GM18520 (cell line): ENCODE measurements around the gene STRAP.
"Not testable (repeated sequence)": the region's sequence is repeated elsewhere in the genome, so short reads cannot be mapped to it uniquely, and the experiment has no call there.

Source experiments
- ATAC-seq: cut with Tn5 transposase; IDR thresholded peaks from one replicate; pipeline ENCODE4 v1.9.1; 2021; ENCODE audit not compliant: unreplicated experiment

Gene STRAP

DNA sequence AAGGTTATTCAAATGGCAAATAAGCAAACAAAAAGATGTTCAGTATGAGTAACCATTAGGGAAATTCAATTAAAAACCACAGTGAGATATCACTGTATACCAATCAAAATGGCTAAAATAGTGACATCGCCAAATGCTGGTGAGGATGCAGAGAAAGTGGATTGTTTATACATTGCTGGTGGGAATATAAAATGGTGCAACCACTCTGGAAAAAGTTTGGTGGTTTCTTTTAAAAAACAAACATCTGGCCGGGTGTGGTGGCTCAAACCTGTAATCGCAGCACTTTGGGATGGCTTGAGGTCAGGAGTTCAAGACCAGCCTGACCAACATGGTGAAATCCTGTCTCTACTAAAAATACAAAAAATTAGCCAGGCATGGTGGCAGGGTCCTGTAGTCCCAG lies 14.0 kb upstream of the STRAP start:
- ATAC-seq = no peak

DNA sequence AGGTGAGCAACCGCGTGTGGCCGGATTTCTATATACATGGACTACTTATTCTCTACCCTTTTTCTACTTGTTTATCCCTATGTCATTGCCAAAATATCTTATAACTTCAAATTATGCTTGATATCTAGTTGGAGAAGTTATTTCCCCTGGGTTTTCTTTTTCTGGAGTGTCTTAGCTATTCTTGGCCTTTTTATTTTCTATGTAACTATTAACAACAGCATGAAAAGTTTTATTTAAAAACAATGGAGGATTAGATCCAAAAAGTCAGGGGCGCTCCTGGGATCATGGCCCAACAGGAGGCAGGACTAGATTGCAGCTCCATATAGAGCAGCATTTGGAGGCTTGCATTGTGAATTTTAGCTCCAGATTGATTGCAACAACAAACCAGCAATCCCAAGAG lies 8.6 kb upstream of the STRAP start:
- ATAC-seq = no peak

DNA sequence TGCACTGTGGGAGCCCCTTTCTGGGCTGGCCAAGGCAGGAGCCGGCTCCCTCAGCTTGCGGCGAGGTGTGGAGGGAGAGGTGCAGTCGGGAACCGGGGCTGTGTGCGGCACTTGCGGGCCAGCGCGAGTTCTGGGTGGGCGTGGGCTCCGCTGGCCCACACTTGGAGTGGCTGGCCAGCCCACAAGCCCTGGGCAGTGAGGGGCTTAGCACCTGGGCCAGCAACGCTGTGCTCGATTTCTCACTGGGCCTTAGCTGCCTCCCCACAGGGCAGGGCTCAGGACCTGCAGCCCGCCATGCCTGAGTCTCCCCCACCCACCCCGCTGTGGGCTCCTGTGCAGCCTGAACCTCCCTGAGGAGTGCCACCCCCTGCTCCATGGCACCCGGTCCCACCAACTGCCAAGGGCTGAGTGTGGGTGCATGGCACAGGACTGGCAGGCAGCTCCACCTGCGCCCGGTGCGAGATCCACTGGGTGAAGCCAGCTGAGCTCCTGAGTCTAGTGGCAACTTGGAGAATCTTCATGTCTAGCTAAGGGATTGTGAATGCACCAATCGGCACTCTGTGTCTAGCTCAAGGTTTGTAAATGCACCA lies 7.5 kb upstream of the STRAP start:
- not testable (repeated sequence) for ATAC-seq

DNA sequence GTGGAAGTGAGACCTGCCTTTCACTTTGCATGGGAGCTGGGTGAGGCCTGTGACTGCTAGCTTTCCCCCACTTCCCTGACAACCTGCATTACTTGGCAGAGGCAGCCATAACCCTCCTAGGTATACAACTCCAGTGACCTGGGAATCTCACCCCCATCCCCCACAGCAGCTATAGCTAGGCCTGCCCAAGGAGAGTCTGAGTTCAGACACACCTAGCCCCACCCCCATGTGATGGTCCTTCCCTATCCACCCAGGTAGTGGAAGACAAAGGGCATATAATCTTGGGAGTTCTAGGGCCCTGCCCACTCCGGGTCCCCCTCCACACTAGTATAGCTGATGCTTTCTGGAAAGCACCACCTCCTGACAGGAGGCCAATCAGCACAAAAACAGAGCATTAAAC lies 6.3 kb upstream of the STRAP start:
- ATAC-seq = no peak

DNA sequence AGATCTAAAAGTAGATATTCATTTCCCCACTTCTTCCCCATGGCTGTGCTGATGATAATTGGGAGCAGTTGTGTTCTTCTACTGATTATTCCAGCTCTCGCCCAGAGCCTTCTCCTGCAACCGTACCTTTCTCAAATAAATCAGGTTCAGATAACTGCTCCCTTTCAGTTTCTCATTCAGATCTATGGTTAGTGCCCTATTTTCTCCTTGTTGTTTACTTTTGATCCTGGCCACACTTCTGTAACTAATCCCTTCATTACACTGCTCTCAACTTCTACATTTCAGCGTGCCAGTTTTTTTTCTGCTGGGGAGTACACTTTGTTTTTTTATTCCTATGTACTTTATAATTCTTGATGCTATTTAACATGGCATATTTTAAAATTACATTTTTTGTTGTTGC lies 2.8 kb upstream of the STRAP start:
- ATAC-seq = no peak

DNA sequence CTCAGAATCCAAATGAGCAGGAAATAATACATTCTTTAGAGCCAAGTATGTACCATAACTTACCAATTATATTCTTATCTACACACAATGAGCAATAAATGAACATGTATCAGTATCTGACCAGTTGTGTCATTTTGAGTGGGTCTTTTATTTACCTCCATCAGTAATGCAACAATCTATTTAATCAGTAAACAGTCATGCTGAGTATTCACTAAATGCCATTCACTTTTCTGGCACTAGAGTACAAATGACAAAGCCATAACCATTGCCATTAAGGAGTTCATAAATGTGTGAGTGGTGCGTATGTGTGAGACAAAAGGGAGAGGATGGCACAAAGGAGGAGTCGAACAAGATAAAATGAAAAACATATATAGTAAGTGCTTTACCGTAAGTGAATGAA lies 1.5 kb upstream of the STRAP start:
- ATAC-seq = no peak

DNA sequence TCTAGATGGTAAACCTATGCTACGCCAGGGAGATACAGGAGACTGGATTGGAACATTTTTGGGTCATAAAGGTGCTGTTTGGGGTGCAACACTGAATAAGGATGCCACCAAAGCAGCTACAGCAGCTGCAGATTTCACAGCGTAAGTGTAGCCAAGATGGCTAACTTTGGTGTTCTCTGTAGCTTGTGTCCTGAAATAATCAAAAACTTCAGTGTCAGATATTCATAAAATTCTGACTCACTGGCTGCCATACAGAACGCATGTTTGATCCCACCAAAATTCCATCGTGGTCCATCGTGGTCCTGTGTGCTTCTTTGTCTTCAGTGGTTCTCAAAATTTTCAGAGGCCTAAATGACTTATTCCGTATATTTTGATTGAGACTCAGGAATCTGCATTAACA lies 1.3 kb downstream of the STRAP start:
- no peak for ATAC-seq

DNA sequence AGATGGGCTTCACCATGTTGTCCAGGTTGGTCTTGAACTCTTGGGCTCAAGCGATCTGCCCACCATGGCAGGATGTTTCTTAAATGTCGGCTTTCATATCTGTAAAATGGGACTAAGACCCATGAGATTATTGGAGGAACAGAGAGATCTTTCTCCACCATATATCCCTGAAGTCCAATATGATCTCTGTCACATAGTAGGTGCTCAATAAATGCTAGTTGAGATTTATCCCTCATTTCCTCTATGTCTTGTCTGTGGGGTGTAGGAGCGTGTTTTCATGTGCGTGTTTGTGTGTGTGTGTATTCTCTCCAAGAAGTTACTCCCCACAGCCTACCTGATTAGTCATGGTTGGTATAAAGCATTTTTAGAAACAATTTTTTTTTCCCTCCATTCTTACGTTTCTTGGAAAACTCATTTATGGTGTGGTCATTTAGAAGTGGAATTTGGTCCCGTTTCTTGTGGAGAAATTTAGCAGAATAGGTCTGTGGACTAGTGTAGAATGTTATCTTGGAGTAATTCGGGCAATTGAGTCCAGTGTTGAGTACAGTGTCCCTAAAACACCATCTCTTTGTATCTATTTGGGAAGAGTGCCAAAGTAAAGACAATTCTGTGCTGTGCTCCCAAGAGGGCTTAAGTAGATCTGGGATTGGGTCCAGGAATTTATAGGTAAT lies 4.3 kb downstream of the STRAP start:
- no peak for ATAC-seq

DNA sequence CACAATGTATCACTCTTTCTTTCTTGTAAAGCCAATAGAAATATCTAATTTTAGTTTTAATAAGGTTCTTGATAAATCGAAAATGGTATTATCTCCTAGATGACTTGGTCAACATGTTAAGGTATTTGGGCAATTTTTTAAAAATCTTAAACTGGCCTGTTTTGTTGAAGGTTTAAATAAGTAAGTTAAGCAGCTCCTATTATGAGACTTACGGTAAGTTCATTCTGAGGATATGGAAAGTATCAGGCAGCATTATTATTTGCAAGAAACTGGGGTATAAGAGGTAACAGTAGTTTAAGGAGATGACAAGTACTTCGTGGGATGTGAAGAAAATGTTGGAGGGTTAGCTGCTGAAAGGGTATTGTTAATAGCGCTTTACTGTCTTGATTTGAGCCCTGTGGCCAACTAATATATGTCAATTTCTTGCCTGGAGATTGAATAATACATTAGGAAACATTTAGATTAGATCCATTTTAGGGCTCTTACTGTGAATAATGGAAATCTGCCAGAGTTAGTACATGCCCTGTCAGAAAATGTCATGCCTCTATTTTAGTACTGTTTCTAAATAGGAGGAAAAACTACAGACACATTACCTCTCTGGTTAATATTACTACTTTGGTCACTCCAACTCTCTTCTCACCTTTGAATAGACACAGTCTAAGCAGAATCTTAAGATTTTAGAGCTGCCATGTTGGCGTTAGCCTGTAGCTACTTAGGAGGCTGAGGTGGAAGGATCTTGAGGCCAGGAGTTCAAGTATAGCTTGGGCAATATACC lies 5.0 kb downstream of the STRAP start:
- no peak for ATAC-seq

DNA sequence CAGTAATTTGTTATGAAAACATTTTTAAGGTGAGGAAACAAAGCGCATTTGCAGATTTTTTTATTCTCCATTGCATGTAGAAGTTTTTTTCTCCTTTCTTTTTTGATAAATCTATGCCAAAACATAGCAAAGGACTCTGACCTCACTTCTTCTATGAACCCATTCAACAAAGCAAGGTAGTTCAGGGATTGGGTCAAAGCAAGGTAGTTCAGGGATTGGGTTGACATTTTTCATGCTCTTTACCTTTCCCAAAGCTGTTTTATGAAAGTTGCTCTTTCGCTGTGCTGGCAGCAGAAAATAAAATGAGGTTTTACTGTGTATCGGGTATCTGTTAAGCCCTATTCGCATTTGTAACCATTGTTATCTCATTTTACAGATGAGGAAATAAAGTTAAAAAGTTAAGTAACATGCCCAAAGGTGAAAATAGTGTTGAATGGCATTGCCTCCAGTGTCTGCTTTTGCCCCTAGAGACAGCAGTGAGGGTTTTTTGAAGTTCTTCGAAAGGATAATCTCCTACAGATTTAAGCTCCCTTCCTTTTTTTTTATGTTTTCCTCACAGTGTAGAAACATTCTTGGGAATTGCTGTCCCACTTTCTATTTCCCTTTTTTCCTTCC lies 10.6 kb downstream of the STRAP start:
- no peak for ATAC-seq

DNA sequence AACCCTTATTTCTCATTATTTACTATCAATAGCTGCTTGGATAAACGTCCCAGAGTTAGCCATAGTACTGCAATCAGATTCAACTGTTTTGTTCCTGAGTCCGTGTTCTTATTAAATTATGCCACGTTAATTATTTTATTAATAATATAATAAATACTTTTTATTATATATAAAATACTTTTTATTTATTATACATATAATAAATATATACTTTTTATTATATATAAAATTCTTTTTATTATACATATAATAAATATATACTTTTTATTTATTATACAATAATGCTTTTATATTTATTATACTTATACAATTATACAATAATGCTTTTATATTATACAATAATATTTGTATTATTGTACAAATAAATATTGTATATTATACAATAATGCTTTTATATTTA lies 11.1 kb downstream of the STRAP start:
- no peak for ATAC-seq

DNA sequence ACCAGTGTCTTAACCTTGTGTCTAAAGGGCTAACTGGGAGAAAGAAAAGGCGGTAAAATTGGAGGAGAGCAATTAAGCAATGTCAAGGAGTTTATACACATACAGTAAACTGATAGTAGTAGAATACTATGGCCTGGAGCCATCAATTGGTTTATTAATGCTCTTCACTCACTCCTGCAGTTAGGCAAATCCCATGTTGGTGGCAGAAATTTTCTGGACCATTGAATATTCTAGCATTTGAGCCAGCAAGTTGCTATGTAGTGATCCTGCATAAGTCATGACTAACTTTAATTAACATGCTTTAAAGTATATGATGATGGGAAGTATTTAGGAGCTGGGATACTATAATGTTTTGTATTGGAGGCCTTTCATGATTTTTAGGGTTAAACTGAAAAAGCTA lies 14.7 kb downstream of the STRAP start:
- ATAC-seq = no peak

DNA sequence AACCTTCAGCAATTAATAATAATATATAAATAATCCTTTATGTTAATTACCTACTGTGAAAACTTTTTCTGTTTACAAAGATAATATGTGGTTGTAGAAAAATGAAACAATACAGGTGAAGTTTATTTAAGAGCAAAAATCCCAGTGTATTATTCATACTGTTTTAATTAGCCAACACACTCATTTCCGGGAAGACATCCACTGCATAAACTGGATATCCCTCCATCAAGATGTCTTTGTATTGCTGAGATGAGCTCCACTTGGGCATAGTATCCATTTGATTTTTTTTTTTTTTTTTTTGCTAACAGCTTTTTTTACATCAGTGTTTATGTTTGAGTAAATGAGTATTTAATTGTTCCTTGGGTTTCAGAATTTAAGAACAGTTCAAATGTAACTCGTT lies 15.2 kb downstream of the STRAP start:
- no peak for ATAC-seq

DNA sequence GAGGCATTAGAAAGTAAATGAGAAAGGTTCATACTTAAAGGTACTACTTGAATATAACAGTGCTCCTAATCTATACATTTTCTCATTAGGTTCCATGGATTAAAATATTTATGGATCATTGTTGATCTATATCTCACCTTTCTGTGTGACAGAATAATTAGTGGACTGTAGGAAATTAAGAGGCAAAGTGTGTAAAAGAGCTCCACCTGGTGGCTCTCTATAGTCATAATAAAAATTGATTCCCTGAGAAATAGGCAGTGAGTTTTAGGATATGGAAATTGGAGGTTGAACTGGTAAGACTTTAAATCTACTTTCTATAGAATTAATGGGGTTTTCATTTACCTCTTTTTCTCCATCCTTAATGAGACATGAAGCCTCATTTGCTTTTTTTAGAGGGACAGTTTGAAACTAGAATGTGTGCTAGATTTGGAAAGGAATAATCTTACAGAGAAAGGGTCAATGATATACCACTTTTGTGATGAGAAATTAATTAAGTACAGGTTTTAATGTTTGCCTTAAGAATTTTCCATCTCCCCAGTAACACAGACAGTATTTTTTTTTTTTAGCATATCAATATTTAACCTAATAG lies 17.2 kb downstream of the STRAP start:
- ATAC-seq = no peak

DNA sequence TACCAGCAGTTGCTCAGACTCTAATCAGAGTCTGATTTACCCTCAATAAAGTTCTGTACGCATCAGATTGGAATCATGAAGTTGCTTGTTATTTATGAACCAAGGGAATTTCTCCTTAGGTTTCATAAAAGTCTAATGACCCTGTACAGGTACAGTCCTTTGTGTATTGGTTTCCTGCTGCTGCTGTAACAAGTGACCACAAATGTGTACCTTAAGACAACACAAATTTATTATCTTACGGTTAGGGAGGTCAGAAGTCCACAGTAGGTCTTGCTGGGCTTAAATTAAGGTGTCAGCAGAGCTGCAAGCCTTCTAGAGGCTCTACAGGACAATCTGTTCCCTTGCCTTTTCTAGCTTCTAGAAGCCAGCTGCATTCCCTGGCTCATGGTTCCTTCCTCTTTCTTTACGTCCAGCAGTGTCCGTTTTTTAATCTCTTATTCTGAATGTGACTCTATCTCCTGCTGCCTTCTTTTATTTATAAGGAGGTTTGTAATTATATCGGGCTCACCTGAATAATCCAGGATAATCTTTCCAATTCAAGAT lies 22.3 kb downstream of the STRAP start:
- no peak for ATAC-seq

DNA sequence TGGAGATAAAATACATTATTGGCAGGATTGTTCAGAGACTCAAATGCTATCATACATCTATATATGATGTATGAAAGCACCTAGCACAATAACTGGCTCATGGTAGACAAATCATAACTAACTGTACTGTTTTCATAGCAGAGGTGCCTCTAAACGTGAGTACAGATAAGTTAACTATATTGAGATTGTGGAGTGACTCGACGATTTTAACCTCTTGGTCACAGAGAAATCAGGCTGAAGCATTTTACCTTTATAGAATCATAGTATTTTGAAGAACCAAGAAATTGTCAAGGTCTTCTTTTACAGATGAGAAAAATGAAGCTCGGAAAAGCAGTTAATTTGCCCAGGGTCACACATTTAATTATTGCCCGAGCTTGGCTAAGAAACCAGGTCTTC lies 28.3 kb downstream of the STRAP start:
- ATAC-seq = no peak

DNA sequence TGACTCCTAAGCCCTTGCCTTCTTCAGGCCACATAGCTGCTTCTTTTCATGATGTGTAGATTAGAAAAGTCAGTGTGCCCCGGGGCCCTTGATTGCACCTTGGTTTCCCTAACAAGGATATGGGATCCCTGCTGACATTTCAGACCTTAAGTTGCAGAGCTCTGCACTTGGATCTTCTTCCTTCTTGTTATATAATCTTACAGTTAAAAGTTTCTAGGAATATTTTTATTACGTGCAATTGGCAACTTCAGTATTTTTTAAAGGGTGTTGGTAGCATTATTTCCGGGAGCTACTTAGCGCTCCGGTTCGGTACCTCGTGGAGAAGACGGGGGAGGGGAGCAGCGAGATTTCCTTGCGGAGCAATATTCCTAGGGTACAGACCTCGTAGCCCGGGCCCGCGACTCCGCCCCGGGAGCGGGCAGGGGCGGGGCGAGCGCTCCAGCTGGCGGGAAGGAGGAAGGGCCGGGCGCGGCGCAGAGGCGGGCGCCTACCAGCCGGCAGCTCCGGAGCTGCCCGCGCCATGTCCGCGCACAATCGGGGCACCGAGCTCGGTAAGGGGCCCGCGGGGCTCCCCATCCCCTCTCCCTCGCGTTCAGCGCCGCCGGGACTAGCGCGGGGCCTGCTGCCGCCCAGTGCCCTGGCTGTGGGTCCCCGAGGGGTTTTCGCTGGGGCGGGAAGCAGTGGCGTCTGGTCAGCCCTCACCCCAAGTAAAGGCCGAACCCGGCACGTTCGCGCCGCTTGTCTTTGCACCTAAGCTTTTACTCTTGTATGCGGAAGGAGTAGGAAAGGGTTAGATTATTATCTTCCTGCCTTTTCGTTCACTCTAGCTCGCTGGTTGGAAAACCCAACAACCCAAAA lies 28.9 kb downstream of the STRAP start, which contains the start of gene DERA:
DERA (plus strand) TSS at position 469 of the 858 bp plus-strand sequence; CDS start at position 521, 52 bp downstream.
- ATAC-seq = peak; percentile 82

DNA sequence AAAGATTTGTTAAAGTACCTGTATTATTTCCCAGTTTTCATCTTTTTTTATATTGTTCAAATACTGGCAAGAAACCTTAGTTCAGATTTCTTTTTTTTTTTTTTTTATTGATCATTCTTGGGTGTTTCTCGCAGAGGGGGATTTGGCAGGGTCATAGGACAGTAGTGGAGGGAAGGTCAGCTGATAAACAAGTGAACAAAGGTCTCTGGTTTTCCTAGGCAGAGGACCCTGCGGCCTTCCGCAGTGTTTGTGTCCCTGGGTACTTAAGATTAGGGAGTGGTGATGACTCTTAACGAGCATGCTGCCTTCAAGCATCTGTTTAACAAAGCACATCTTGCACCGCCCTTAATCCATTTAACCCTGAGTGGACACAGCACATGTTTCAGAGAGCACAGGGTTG lies 29.7 kb downstream of the STRAP start:
- not testable (repeated sequence) for ATAC-seq

DNA sequence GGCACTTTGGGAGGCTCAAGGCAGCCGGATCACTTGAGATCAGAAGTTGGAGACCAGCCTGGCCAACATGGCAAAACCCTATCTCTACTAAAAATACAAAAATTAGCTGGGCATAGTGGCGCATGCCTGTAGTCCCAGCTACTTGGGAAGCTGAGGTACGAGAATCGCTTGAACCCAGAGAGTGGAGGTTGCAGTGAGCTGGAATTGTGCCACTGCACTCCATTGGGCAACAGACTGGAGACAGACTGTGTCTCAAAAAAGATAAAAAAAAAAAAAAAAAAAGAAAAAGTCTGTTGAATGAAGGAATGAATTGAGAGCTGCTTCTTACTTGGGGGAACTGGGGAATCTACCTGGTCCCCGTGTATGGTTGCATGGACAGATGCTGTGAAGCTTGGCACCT lies 31.9 kb downstream of the STRAP start:
- not testable (repeated sequence) for ATAC-seq

DNA sequence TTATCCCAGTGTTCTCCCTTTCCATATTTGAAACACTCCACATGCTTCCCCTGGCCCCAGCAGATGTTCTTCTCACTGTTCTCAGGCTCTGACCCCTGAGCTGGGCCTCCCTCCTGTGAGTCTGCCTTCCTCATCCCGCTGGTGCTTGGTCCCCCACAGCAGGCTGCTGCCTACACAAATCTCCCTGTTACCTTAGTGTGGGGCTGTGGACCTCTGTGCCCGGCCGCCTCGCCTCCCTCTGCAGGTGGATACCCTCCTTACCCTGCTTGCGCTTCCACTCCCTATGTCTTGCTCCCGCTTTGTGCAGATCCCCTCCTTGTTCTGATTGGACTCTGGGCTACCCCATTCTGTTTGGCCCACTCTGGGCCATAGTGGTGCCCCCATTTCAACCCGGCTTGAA lies 35.9 kb downstream of the STRAP start:
- ATAC-seq = no peak
